GM12878 (cell line): ENCODE measurements around the gene EXO1.

Experiments used
- CTCF ChIP-seq, 3 experiments: IDR thresholded peaks in 2 of 3; conservative IDR thresholded peaks in 1 of 3; 2 replicates each; pipeline ENCODE4 v1.5.1; 2011; ENCODE audit warnings: low read depth in 3 of 3, low read length in 3 of 3, mild to moderate bottlenecking in 3 of 3, control low read depth in 2 of 3, moderate library complexity in 2 of 3, inconsistent platforms in 1 of 3, mixed read lengths in 1 of 3; ENCODE audit not compliant: control insufficient read depth in 2 of 3, insufficient read depth in 1 of 3; ENCODE audit errors: extremely low read depth in 1 of 3
- CUX1 ChIP-seq: IDR thresholded peaks from 2 replicates; pipeline ENCODE4 v1.6.1; 2012; ENCODE audit warnings: improper control_type of control experiment, low read depth, low read length; ENCODE audit not compliant: insufficient replicate concordance
- PKNOX1 ChIP-seq: fragments of 450-650 bp; IDR thresholded peaks from 2 replicates; pipeline ENCODE4 v1.6.1; 2016; ENCODE audit warnings: mild to moderate bottlenecking
- POLR2A ChIP-seq: IDR thresholded peaks from 2 replicates; pipeline ENCODE4 v1.6.1; 2011; ENCODE audit warnings: low read depth, mild to moderate bottlenecking, low read length
- POLR2AphosphoS5 ChIP-seq: IDR thresholded peaks from 2 replicates; pipeline ENCODE4 v1.6.1; 2011; ENCODE audit warnings: mild to moderate bottlenecking, low read length, inconsistent platforms
- RAD21 ChIP-seq: IDR thresholded peaks from 2 replicates; pipeline ENCODE4 v1.6.1; 2011; ENCODE audit warnings: mild to moderate bottlenecking, low read depth, low read length, moderate library complexity; ENCODE audit not compliant: insufficient read depth

- TF ChIP-seq CTCF (IDR thresholded peaks at IDR 0.05 in 2 of 3, conservative IDR thresholded peaks at IDR 0.05 in 1 of 3; ENCODE audit: control insufficient read depth in 2 of 3, extremely low read depth in 1 of 3, insufficient read depth in 1 of 3, low read depth in 3 of 3, low read length in 3 of 3) (peak; percentile 55 to 65 (median 57)), POLR2A (peak; percentile 88), RAD21 (peak; percentile 48), PKNOX1 (peak; percentile 65; the same call in 1 of the 2 replicates), CUX1 (no peak), POLR2AphosphoS5 (peak; percentile 82)
Measured at GRCh38 chr1:241847796-241848685, at the start of gene EXO1.
